ENCODE data around the gene EPB41L2.

DNA sequence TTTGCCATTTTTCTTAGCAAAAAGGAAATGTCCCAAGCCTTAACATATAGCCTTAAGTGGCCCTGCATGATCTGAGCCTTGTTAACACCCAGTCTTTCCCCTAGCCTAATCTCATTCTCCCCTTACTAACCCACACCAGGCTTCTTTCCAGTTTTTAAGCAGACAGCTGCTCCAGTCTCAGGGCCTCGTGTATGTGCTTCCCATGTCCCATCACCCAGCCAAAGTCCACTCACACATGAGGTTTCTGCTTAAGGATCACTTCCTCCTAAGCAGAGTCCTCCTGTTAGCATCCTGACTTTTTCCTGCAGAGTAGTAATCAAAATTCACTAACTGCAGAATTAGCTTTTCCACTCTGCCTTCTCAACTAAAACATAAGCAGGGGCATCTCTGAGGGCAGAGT is 139.7 kb downstream of the EPB41L2 start:
- TF ChIP-seq, protein P1, sequence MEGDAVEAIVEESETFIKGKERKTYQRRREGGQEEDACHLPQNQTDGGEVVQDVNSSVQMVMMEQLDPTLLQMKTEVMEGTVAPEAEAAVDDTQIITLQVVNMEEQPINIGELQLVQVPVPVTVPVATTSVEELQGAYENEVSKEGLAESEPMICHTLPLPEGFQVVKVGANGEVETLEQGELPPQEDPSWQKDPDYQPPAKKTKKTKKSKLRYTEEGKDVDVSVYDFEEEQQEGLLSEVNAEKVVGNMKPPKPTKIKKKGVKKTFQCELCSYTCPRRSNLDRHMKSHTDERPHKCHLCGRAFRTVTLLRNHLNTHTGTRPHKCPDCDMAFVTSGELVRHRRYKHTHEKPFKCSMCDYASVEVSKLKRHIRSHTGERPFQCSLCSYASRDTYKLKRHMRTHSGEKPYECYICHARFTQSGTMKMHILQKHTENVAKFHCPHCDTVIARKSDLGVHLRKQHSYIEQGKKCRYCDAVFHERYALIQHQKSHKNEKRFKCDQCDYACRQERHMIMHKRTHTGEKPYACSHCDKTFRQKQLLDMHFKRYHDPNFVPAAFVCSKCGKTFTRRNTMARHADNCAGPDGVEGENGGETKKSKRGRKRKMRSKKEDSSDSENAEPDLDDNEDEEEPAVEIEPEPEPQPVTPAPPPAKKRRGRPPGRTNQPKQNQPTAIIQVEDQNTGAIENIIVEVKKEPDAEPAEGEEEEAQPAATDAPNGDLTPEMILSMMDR (IDR thresholded peaks at IDR 0.05 in 4 of 5, conservative IDR thresholded peaks at IDR 0.05 in 1 of 5): no peak
- no peak for TF ChIP-seq POLR2A (IDR thresholded peaks at IDR 0.05)
